Activated T-cell treated with anti-CD3 and anti-CD28 coated beads, Interleukin-2, amount 50 U/mL, for 4 hours (primary cell): ENCODE data around the gene RGS1. TPM values are rescaled to one million over a fixed set of nuclear protein-coding genes. Genes with fewer than 3 reads are reported as not detected.
A peak's percentile ranks its signal among the peaks of the same experiment; 100 is the strongest.

ENCODE experiments used
- ATAC-seq, 2 donors: fragments of 200-7000 bp; cut with Tn5 transposase; one replicate each; pipeline ENCODE4 v1.10.0; 2021
- DNase-seq: peaks from one replicate; pipeline ENCODE4 v3.0.0-alpha.2; 2020
- H3K27me3 Mint-ChIP-seq: one replicate; pipeline ENCODE4 v1.8.0; 2021; ENCODE audit warnings: low read depth, mixed read lengths
- H3K36me3 Mint-ChIP-seq: one replicate; pipeline ENCODE4 v1.8.0; 2022; ENCODE audit warnings: mixed read lengths; ENCODE audit not compliant: insufficient read depth
- H3K4me1 Mint-ChIP-seq: one replicate; pipeline ENCODE4 v1.8.0; 2021; ENCODE audit warnings: low read depth, mixed read lengths
- H3K4me3 Mint-ChIP-seq: one replicate; pipeline ENCODE4 v1.8.0; 2021; ENCODE audit warnings: mild to moderate bottlenecking, moderate library complexity, mixed read lengths
- H3K9me3 Mint-ChIP-seq: one replicate; pipeline ENCODE4 v1.8.0; 2021; ENCODE audit warnings: mixed read lengths
- total RNA-seq, 3 donors: library from RNA; stranded (reverse); gene quantifications; one replicate each; pipeline ENCODE4 v1.2.1, GENCODE V29; 2021

RGS1 gene
- total RNA-seq, 3 donors from 2014 or later: 31.7 to 47.6 (median 34.4) TPM

DNA sequence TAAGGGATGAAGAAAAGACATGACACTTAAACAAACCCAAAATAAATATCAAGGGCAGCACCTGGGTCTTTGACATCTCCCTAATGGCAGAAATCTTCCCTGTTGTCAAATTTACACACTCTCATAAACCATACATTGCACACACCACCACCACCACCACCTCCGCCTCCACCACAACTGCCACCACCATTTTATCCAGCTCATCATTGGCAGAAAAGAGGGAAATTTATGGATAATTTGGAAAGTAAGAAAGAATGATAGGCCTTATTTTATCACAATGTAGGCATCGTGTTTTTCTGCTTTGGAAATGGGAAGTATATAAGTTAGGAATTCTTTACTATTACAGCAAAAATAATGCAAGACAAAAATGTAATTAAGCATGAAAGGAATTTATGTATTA is 33.1 kb downstream of the RGS1 start:
- H3K9me3 Mint-ChIP-seq: no peaks in the 10 kb centered on the region
- peak overlapping the region; percentile 39 for H3K4me3 Mint-ChIP-seq
- H3K27me3 Mint-ChIP-seq: no peaks in the 10 kb centered on the region
- DNase-seq (no peak), ATAC-seq (no peak)
- H3K36me3 Mint-ChIP-seq: no peaks in the 10 kb centered on the region
- peaks cover 18% of the 10 kb centered on the region for H3K4me1 Mint-ChIP-seq

DNA sequence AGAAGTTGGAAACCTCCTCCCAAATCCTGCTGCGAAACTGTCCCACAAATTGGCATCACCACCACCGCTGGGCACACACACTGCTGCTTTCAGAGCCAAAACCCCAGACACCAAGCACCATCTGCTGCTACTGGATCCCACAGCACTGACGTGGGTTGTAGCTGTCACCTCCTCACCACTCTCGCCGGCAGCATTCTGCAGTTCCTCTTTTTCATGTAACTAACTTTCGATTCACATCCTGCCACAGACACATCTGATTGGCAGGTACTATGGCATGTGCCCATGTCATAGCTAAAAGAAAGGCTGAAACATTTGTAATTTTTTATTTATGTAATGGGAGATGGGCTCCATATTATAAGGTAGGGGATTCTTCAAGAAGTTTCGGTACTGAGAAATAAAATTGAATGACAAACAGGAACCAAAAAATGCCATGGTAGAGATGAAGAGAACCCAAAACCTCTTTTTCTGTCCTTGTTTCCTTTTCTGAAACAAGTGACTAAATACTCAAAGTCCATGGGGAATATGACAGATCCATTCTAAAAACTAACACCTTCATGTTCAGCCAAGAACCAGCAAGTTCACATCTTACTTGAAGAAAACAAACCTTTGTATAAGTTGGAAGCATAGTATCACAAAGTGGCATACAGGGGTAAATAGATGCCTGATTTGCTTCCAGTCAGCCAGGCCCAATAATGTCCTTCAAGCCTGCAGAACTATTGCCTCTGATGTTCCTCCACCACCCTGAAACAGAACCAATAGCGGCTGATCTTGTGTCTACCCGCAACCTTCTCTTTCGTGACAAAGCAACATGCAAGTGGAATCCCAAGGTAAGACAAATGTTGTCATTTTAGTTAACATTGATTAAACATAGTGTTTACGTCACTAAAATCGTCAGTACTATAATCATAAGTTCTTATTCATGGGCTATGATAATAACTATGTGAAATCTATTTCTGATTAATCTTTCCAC is 33.8 kb downstream of the RGS1 start:
- peaks cover 18% of the 10 kb centered on the region for H3K4me1 Mint-ChIP-seq
- no peaks in the 10 kb centered on the region for H3K27me3 Mint-ChIP-seq

DNA sequence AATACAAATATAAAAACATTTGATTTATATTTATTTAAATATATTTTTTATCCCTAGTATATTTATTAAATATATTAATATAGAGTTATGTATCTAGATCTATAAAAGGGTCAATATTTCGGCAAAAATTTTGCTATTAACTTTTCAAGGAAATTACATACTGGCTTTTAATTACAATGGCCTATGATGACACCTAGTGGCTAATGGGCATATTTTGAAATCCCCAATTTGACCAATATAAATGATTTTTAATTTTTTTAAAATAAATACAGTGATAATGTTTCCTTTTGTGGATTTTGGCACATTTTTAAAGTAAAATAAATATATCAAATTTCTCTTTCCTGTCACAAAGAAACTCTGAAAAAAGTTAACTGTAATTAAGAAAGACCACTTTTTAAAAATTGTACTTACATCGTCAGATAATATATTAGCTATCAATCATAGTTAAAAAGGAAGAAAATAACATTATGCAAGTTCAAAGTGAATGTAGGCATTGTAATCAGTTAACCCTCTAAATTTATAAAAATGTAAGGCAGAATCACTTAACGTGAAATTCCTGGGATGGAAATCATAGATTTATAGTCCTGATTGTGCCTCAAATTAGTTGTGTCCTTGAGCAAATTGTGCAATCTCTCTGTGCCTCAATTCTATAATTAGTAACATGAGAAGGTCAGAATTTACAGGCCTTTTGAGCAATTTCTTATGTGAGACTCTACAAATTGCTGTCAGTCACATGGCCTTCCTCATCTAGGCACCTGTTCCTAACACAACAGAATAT is 34.7 kb downstream of the RGS1 start:
- ATAC-seq (no peak), DNase-seq (no peak)
- Mint-ChIP-seq H3K36me3 (no peaks in the 10 kb centered on the region), H3K4me3 (no peak overlapping the region), H3K4me1 (peaks cover 17% of the 10 kb centered on the region), H3K9me3 (no peaks in the 10 kb centered on the region), H3K27me3 (no peaks in the 10 kb centered on the region)

More for the DNA sequence above, 33.8 kb downstream of the RGS1 start:
- H3K9me3 Mint-ChIP-seq: no peaks in the 10 kb centered on the region
- ATAC-seq (peak; percentile 91), DNase-seq (peak; percentile 39)
- H3K4me3 Mint-ChIP-seq: peak overlapping the region; percentile 39
- H3K36me3 Mint-ChIP-seq: no peaks in the 10 kb centered on the region

DNA sequence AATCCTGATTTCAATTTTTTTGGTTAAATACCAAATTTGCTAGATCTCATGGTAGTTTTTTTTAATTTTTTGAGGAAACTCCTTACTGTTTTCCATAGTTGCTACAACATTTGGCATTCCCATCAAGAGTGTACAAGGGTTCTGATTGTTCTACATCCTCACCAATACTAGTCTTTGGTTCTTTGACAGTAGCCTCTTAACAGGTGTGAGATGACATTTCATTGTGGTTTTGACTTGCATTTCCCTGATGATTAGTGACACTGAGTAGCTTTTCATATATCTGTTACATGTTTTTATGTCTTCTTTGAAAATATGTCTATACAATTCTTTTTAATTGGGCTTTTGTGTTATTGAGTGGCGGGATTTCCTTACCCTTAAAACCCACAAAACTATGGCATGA is 39.5 kb downstream of the RGS1 start:
- ATAC-seq: no peak
- DNase-seq: no peak
- no peaks in the 10 kb centered on the region for H3K27me3 Mint-ChIP-seq
- H3K4me3 Mint-ChIP-seq: no peak overlapping the region
- H3K4me1 Mint-ChIP-seq: peaks cover 2% of the 10 kb centered on the region
- no peaks in the 10 kb centered on the region for H3K36me3 Mint-ChIP-seq
- H3K9me3 Mint-ChIP-seq: no peaks in the 10 kb centered on the region

DNA sequence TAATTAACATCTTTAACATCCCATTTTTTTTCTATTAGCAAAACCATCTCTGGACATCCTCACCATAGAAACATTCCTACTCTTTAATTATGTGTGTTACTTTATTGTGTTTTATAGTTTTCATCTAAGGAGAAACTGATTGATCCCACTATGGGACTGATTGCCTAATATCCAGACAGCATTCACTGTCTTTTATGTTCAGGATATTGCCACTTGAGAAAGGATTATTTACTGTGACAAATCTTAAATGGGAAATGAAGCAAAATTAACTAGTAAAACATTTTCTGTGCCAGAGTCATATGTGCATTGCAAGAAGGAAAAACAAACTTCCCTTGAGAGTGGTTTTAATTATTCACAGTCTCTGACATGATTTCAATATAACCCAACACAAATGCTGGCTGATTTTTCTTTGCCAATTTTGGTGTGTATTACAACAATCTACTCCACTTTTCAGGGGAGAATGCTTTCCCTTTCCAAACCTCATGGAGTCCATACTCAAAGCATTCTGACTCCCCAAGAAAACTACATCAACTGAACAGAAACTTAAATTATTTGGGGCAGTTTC is 44.6 kb downstream of the RGS1 start:
- H3K9me3 Mint-ChIP-seq: no peaks in the 10 kb centered on the region
- DNase-seq: no peak
- peaks cover 17% of the 10 kb centered on the region for H3K27me3 Mint-ChIP-seq
- H3K4me1 Mint-ChIP-seq: no peaks in the 10 kb centered on the region
- no peaks in the 10 kb centered on the region for H3K36me3 Mint-ChIP-seq
- ATAC-seq: no peak
- H3K4me3 Mint-ChIP-seq: no peak overlapping the region

DNA sequence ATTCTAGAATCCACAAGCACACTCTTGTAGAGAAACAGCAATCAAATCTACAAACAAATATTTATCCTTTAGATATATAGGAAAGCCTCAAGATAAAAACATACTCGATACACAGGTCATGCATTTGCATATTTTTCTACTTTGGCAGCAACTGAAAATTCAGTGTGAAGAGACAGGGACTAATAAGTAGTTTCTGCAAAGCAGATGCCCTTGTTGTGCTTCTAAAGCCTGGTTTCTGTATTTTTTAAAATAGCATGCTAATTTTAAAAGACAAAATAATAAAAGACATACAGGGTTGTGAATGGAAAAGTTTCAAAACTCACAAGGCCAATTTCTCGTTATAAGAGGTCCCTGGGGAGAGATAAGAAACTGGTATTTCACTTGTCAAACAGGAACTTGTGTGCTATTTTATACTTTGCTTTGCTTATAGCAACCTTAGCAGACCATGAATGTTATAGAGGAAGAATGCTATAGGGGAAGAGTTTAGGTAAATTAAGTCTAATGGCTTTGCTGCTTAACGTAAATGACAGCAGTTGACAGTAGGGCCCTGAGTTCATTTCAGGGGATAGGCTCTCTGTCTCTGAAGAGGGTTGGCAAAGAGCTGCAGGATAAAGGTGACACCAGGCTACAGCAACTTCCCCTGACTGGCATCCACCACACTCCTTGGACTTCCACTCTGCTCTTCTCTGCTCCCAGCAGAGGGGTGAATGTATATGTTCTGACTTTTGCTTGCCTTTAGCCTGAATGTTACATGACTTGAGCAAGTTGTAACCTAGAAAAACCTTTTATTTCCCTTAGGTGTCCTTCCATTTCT is 51.0 kb downstream of the RGS1 start:
- Mint-ChIP-seq H3K4me3 (no peak overlapping the region), H3K27me3 (peaks cover 23% of the 10 kb centered on the region), H3K36me3 (no peaks in the 10 kb centered on the region), H3K9me3 (no peaks in the 10 kb centered on the region), H3K4me1 (peaks cover 2% of the 10 kb centered on the region)
- DNase-seq: no peak
- no peak for ATAC-seq

DNA sequence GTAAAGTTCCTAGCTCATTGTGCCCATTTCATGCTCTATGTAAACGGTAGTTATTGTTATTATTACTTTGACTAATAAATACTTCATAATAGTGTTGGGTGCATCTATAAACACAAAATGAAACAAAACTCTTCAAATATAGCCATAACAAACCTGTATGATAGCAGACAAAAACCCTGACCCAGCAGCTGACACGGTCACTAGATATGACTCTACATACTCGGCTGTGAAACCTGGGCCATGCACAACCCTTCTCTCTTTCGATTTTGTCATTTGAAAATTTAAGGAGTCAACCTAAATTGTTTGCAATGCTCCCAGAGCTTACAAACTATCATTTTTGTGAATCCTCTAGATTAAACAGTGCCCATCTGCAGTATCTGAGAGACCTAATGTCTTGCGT is 52.3 kb downstream of the RGS1 start:
- H3K4me1 Mint-ChIP-seq: peaks cover 2% of the 10 kb centered on the region
- H3K9me3 Mint-ChIP-seq: no peaks in the 10 kb centered on the region
- no peak overlapping the region for H3K4me3 Mint-ChIP-seq
- no peak for ATAC-seq
- H3K36me3 Mint-ChIP-seq: no peaks in the 10 kb centered on the region
- H3K27me3 Mint-ChIP-seq: peaks cover 20% of the 10 kb centered on the region
- DNase-seq: no peak

DNA sequence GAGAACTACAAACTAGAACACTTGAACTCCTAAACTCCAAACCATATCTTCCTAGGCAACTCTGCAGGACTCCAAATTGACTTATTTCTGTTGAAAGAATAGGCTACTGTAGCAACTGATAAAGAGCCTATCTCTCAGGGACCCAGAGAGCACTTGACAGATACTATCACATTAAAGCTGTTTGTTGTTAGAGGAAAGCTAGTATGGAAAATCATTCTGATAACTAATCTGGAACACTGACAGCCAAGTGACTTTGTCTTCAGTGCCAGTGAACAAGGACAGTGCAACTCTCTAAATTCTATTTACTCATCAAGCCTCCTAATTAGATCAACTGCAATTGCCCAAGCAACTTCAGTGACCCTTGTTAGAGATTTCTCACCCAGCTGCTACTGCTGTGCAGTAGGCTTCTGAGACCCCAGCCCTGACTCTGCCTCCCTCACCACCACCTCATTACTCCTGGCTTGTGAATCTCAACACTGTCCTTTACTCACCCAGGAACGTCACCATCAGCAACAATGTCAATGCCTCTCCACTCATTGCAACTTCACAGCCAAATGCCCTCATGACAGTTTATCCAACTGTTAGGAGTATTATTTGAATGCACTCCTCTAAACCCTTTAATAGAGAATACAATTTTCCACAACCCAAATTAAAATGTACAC is 53.0 kb downstream of the RGS1 start:
- H3K27me3 Mint-ChIP-seq: peaks cover 20% of the 10 kb centered on the region
- ATAC-seq: no peak
- DNase-seq: no peak
- H3K4me3 Mint-ChIP-seq: no peak overlapping the region
- no peaks in the 10 kb centered on the region for H3K9me3 Mint-ChIP-seq
- H3K36me3 Mint-ChIP-seq: no peaks in the 10 kb centered on the region
- peaks cover 2% of the 10 kb centered on the region for H3K4me1 Mint-ChIP-seq

DNA sequence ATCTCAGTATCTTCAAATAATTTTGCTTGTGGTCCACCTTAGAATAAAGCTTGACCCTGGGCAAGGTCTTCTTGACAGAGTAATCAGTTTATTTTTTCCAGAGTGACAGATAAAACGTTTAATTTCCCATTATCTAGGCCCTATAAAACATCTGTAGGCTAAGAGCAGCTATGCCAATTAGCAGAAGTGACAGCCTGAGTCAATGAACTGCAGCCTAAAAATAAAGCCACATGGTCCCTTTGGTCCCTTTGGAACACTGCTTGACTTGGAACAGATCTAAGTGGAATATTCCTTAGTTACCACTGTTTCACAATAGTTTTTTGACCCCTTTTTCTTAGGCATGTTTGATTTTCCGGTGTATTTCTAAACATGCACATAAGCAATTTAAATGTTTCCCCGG is 54.0 kb downstream of the RGS1 start:
- H3K27me3 Mint-ChIP-seq: peaks cover 13% of the 10 kb centered on the region
- no peak for ATAC-seq
- H3K4me1 Mint-ChIP-seq: peaks cover 2% of the 10 kb centered on the region
- no peak for DNase-seq
- no peaks in the 10 kb centered on the region for H3K9me3 Mint-ChIP-seq
- no peak overlapping the region for H3K4me3 Mint-ChIP-seq
- no peaks in the 10 kb centered on the region for H3K36me3 Mint-ChIP-seq

Other genes starting within 250 kb of the RGS1 start
- gene RGS13, start 60.4 kb downstream of the RGS1 start, total RNA-seq: not detected
- 1 to 10 TPM; 7.8 to 9.8 (median 9.7) TPM for gene RGS2, start 233.3 kb downstream of the RGS1 start, total RNA-seq